Thoracic aorta (tissue), 2 donors: Measurements from ENCODE around the gene CDH15. TPM values are rescaled to one million over a fixed set of nuclear protein-coding genes. Genes with fewer than 3 reads are reported as not detected.

Experiments
- ATAC-seq: fragments of 150-250 bp; one replicate; pipeline ENCODE4 v1.8.0; 2017; ENCODE audit warnings: low read depth; ENCODE audit not compliant: insufficient number of reproducible peaks, low FRiP score
- DNase-seq: peaks from one replicate; pipeline ENCODE4 v3.0.0-alpha.2; 2020; ENCODE audit warnings: low spot score
- H3K27ac ChIP-seq, 2 donors: fragments of 200-600 bp; sonication (generic); 1 replicate in 1 of 2; 2 replicates in 1 of 2; pipeline ENCODE4 v1.5.1; 2016; ENCODE audit warnings: mild to moderate bottlenecking in 2 of 2, moderate library complexity in 2 of 2
- H3K27me3 ChIP-seq: fragments of 200-600 bp; sonication (generic); replicated peaks from 2 replicates; pipeline ENCODE4 v1.6.0; 2016; ENCODE audit warnings: mild to moderate bottlenecking; ENCODE audit not compliant: insufficient read depth
- H3K36me3 ChIP-seq: fragments of 200-600 bp; sonication (generic); one replicate; pipeline ENCODE4 v1.5.1; 2016
- H3K4me1 ChIP-seq, 2 donors: fragments of 200-600 bp; sonication (generic); 1 replicate in 1 of 2; 2 replicates in 1 of 2; pipeline versions ENCODE4 v1.5.1 to v1.6.0; 2016; ENCODE audit warnings: low read depth in 2 of 2, mild to moderate bottlenecking in 1 of 2; ENCODE audit not compliant: control insufficient read depth in 1 of 2
- H3K4me3 ChIP-seq: fragments of 200-600 bp; sonication (generic); 2 replicates; pipeline ENCODE4 v1.5.1; 2016; ENCODE audit warnings: mild to moderate bottlenecking
- H3K9me3 ChIP-seq: fragments of 200-600 bp; sonication (generic); 2 replicates; pipeline ENCODE4 v1.5.1; 2016
- total RNA-seq, 2 donors: library from RNA; depleted of rRNA; stranded (reverse); fragments of >200 nt; gene quantifications; one replicate each; pipeline versions ENCODE4 v1.1.0 to v1.2.3, GENCODE V29; 2016
- TF ChIP-seq, protein P1 (sequence below): fragments of 200-600 bp; sonication (generic); IDR thresholded peaks from one replicate; pipeline ENCODE4 v1.5.1; 2019; ENCODE audit warnings: antibody characterized with exemption

The CDH15 gene
- total RNA-seq, 2 donors from 2014 or later: 1.4 TPM; not detected in 1

DNA sequence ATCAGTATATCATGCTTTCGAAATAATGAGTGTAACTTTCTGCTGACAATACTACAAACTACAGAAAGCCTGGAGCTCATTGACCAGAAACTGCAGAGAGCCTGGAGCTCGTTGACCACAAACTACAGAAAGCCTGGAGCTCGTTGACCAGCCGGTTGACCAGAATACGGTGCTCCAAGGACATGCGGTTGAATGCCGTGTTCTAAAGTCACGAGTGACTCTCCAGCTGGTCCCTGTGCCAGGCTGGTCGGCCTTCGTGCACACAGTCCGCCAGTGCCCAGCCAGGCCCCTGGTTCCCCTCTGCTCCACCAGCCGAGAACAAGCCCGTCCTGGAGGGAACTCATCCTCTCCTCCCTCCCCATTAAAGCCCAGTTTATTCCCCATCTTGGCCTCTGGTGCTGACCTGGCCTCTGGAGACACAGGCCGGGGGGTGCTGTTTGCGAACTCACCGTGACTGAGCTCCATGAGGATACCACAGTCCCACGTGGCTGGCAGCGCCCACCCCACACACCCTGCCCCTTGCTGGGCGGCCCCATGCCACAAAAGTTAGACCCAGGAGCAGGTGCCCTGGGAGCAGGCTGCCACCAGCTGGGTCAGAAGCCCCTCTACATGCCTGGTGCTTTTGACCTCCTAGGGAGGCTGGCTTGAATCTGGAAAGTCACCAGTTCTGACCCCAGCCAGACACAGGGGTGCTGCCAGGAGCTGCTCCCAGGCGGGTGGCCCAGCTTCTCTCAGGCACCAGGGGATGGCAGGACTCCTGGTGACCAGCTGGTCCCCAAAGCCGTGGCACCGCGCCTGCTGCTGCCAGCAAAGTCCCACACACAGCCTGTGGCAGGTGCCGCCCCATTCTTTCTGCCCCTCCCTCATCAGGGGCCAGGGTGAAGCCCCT, 15.5 kb upstream of the CDH15 start:
- no peak for DNase-seq

DNA sequence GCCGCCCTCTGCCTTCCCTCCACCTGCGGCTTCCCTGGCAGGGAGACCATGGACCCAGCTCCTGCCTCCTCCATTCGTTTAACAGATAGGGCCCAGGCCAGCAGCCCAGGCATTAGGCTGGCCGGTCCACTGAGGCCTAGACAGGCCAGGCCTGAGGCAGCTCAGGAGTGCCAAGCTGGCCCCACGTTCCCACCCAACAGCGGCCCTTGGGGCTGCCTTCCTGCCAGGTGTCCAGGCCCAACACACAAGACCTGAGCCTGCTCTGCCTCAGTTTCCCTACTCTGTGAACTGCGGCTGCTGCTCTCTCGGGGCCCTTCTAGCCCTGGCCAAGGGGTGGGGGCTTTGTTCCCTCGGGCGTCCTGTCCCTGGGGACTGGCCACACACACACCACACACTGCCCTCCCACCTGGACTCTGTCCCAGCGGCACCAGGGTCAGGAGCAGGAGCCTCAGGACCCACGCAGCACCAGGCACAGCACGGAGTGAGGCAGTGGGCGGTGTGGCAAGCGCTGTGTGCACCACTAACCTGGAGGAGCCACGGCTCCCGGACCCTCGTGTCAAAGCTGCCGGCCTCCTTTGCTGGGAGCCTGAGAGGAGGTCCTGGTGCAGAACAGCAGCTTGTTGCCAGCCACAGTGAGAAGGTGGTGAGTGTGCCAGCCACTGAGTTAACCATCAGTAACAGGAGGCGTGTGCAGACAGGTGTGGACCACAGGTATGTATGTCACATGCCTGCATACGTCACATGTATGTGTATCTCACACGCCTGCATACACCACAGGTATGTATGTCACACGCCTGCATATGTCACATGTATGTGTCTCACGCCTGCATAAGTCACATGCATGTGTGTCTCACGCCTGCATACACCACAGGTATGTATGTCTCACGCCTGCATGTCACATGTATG, 14.6 kb upstream of the CDH15 start:
- Histone ChIP-seq H3K9me3 (no peaks in the 10 kb centered on the region), H3K27ac (no peak overlapping the region), H3K4me3 (no peak overlapping the region), H3K36me3 (peaks cover 4% of the 10 kb centered on the region), H3K4me1 (peaks cover 21 to 31% of the 10 kb centered on the region in 2 donors), H3K27me3 (no peaks in the 10 kb centered on the region)
- ATAC-seq (no peak), DNase-seq (no peak)
- TF ChIP-seq, protein P1, sequence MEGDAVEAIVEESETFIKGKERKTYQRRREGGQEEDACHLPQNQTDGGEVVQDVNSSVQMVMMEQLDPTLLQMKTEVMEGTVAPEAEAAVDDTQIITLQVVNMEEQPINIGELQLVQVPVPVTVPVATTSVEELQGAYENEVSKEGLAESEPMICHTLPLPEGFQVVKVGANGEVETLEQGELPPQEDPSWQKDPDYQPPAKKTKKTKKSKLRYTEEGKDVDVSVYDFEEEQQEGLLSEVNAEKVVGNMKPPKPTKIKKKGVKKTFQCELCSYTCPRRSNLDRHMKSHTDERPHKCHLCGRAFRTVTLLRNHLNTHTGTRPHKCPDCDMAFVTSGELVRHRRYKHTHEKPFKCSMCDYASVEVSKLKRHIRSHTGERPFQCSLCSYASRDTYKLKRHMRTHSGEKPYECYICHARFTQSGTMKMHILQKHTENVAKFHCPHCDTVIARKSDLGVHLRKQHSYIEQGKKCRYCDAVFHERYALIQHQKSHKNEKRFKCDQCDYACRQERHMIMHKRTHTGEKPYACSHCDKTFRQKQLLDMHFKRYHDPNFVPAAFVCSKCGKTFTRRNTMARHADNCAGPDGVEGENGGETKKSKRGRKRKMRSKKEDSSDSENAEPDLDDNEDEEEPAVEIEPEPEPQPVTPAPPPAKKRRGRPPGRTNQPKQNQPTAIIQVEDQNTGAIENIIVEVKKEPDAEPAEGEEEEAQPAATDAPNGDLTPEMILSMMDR: no peak

More for the DNA sequence above, 15.5 kb upstream of the CDH15 start:
- TF ChIP-seq, protein P1: no peak
- H3K36me3 ChIP-seq: peaks cover 6% of the 10 kb centered on the region
- no peaks in the 10 kb centered on the region for H3K27me3 ChIP-seq
- peaks cover 21 to 31% of the 10 kb centered on the region in 2 donors for H3K4me1 ChIP-seq
- peak overlapping the region in 1 of 2 donors; percentile 11 for H3K27ac ChIP-seq
- no peak overlapping the region for H3K4me3 ChIP-seq
- no peak for ATAC-seq
- no peaks in the 10 kb centered on the region for H3K9me3 ChIP-seq

DNA sequence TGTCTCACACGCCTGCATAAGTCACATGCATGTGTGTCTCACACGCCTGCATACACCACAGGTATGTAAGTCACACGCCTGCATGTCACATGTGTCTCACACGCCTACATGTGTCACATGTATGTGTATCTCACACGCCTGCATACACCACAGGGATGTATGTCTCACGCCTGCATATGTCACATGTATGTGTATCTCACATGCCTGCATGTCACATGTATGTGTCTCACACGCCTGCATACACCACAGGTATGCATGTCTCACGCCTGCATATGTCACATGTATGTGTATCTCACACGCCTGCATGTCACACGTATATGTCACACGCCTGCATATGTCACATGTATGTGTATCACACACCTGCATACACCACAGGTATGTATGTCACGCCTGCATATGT, 13.8 kb upstream of the CDH15 start:
- H3K36me3 ChIP-seq: no peaks in the 10 kb centered on the region
- ATAC-seq (no peak), DNase-seq (no peak)
- TF ChIP-seq, protein P1: no peak
- H3K9me3 ChIP-seq: no peaks in the 10 kb centered on the region
- no peaks in the 10 kb centered on the region for H3K27me3 ChIP-seq
- no peak overlapping the region for H3K4me3 ChIP-seq
- H3K4me1 ChIP-seq: peaks cover 21 to 31% of the 10 kb centered on the region in 2 donors
- H3K27ac ChIP-seq: no peak overlapping the region

DNA sequence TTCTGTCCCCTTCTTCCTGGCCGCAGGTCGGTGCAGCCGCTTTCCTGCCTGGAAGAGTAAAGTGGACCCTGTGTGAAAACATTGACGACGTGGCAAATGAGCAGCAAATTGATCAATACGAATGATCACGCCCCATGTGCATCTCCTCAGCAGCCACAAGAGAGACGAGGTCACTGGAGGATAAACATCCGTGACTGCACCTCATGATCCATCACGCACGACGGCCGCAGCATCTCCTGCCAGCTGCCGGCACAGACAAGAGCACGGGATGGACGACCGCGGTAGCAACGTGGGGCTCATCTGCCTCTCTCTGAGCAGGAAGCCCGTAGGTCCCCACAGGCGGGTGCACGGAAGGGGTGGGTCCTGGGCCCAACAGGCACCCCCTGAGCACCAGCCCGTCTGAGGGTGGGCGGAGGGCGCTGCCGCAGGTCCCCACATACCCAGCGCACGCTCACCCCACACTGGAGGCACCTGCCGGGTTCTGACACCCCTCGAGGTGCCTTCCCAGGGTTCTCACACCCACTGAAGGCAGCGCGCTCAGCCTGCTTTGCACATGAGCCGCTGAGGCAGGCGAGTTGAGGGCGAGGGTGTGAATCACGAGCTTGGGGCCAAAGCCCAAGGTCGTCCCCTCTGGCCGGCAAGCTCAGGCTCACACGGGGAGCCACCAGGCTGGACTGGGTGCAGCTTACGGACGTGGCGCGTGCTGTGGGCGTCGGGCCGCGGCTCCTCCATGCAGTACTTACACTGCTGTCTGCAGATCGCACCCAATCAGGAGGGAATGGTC, 12.3 kb upstream of the CDH15 start:
- ATAC-seq (no peak), DNase-seq (no peak)
- no peak overlapping the region for H3K4me3 ChIP-seq
- H3K27ac ChIP-seq: no peak overlapping the region
- TF ChIP-seq, protein P1: no peak
- no peaks in the 10 kb centered on the region for H3K27me3 ChIP-seq
- H3K9me3 ChIP-seq: no peaks in the 10 kb centered on the region
- H3K36me3 ChIP-seq: no peaks in the 10 kb centered on the region
- peaks cover 21 to 30% of the 10 kb centered on the region in 2 donors for H3K4me1 ChIP-seq
